Effector CD8-positive, alpha-beta T cell (primary cell): ENCODE data around the gene TGFB1I1.
"Not testable (repeated sequence)": the region's sequence is repeated elsewhere in the genome, so short reads cannot be mapped to it uniquely, and the experiment has no call there.

ENCODE experiments used
- DNase-seq: peaks from one replicate; lab custom pipeline; 2025; lab: John Stamatoyannopoulos, UW

TGFB1I1 gene

GRCh38 chr16:31471241-31471874 is 594 bp upstream of the TGFB1I1 start:
- DNase-seq = no peak

GRCh38 chr16:31472709-31473203 is 804 bp downstream of the TGFB1I1 start:
- DNase-seq = peak; percentile 19

DNA sequence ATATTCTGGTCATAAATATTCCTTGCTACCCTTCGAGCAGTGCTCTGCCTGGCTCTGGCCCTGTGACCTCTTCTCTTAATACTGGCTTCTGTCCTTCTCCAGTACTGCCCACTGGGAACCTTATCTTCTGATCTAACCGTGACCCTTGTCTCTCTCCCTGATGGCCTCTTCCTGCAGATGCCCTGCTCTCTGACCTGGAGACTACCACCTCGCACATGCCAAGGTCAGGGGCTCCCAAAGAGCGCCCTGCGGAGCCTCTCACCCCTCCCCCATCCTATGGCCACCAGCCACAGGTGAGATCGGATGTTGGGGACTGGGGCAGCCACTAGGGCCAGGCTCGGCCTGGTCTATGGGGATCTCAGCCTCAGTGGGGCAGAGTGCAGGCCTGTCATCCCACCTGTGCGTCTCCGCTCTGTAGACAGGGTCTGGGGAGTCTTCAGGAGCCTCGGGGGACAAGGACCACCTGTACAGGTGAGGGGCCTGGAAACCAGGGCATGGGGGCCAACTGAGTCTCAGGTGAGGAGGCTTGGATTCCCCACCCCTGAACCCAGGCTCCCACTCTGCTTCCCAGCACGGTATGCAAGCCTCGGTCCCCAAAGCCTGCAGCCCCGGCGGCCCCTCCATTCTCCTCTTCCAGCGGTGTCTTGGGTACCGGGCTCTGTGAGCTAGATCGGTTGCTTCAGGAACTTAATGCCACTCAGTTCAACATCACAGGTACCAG is 1.5 kb downstream of the TGFB1I1 start:
- DNase-seq = no peak

DNA sequence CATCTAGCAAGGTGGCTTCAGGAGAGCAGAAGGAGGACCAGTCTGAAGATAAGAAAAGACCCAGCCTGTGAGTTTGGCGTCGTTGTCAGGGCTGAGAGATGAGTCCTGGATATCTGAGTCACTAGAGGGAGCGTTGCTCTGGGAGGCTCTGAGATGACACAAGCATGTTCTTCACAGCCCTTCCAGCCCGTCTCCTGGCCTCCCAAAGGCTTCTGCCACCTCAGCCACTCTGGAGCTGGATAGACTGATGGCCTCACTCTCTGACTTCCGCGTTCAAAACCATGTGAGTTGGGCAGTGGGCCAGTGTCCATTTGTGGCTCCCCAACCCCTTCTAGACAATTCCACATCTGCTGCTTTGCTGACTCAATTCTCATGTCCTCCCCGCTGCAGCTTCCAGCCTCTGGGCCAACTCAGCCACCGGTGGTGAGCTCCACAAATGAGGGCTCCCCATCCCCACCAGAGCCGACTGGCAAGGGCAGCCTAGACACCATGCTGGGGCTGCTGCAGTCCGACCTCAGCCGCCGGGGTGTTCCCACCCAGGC is 2.3 kb downstream of the TGFB1I1 start:
- DNase-seq = no peak

GRCh38 chr16:31474773-31475738 is 3.1 kb downstream of the TGFB1I1 start:
- no peak for DNase-seq

- no peak for DNase-seq
These were observed 4.0 kb downstream of the TGFB1I1 start for GRCh38 chr16:31475946-31476302.

DNA sequence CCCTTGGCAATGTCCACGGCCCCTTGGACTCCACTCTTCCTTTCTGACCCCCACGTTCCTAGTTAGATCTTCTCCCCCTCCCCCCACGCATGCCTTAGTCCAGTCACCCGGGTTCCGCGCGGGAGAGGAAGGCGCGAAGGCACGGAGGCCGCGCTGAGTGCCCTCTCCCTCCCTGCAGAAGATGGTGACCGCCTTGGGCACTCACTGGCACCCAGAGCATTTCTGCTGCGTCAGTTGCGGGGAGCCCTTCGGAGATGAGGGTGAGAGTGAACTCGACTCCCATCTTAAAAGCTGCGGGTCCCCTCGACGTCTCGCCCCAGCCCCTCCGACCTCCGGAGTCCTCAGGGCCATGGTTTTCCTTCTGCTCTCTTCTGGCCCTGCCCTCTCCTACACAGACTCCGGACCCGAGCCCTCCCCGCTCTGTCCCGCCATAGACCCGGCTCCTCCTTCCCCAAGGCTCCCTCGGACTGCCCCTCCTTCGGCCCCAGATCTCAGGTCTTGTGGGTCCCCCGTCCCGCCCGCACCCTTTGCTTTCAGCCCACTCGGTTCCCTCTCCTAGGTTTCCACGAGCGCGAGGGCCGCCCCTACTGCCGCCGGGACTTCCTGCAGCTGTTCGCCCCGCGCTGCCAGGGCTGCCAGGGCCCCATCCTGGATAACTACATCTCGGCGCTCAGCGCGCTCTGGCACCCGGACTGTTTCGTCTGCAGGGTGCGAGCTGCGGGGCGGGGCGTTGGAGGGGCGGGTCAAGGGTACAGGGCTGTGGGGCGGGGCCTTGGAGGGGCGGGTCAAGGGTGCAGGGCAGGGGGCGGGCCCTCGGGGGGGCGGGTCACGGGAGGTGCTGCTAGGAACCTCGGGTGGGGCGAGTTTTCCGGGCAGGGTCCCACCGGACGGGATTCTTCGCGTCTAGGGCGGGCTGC is 4.6 kb downstream of the TGFB1I1 start:
- DNase-seq = peak; percentile 83

GRCh38 chr16:31477220-31478216 is 5.6 kb downstream of the TGFB1I1 start:
- peak; percentile 29 for DNase-seq

- no peak for DNase-seq
These were observed 7.0 kb downstream of the TGFB1I1 start for GRCh38 chr16:31478956-31479355.

- no peak for DNase-seq
These were observed 7.8 kb downstream of the TGFB1I1 start for GRCh38 chr16:31479751-31480150.

DNA sequence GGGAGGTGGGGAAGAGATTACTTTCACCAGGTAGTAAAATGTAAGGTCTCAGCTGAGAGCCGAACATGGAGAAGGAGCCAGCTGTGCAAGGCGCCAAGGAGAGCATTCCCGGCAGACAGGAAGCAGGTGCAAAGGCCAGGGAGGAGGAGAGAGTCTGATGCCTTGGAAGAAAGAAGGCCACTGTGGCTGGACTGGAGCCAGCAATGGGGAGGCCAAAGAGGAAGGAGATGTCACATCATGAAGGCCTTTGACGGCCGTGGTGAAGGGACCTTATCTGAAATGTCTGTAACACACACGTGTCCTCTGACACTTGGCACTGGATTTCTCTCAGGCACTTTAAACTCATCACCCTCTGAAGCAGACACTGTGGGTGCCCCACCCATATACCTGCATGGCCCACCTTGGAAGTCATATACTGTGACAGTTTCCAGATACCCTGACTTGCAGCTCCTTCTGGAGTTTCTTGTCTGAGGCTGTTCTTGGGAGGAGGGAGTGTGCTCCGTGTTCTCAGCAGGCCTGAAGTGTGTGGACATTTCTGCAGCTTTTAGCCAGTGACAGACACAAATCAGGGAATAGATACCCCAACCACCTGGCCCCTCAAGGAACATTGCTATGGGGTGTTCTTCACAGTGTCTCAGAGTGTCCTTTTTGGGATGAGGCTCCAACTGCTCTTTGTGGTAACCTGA is 9.0 kb downstream of the TGFB1I1 start:
- DNase-seq = no peak

DNA sequence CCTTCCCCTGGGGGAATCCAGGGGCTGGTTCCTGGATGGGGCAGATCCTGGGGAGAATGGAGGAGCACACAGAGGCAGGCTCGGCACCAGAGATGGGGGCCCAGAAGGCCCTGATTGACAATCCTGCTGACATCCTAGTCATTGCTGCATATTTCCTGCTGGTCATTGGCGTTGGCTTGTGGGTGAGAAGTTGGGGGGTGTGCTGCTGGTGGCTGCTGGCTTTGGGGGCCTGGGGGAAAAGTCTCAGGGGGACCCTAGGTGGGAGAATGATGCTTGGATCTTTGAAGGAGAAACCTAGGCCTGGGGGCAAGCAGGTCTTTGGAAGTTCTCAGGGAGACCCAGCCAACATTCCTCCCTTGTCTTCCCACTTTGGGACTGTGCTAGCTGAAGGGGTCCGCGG is 11.1 kb downstream of the TGFB1I1 start, which contains the start of gene SLC5A2:
Gene SLC5A2, plus strand, starts transcription at position 43 of the 400 bp plus-strand sequence. Its CDS starts 14 bp downstream, at position 57.
- no peak for DNase-seq

GRCh38 chr16:31484048-31484447 is 12.1 kb downstream of the TGFB1I1 start:
- not testable (repeated sequence) for DNase-seq

DNA sequence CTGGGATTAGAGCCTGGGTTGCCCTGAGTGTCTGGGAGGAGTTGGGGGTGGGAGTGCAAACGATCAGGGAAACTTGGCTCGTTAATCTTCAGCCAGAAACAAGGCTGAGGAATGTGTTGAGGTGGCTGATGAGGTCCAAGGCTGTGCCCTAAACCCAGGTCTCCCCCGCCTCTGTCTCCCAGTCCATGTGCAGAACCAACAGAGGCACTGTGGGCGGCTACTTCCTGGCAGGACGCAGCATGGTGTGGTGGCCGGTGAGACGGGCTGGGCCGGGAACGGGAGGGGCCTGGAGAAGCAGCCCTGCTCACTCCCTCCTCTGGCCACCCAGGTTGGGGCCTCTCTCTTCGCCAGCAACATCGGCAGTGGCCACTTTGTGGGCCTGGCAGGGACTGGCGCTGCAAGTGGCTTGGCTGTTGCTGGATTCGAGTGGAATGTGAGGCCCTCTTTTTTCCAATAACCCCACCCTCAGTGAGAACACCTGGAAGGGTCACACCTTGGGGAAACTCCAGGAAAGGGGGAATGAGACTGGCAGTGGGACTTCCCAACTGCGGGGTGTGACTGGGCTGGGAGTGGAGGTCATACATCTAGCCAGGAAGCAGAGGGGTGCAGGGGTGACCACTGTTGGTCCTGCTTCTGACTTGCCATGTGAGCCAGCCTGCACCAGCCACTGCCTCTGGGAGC is 12.7 kb downstream of the TGFB1I1 start:
- no peak for DNase-seq

GRCh38 chr16:31485571-31485970 is 13.6 kb downstream of the TGFB1I1 start:
- no peak for DNase-seq

GRCh38 chr16:31486045-31486444 is 14.1 kb downstream of the TGFB1I1 start:
- no peak for DNase-seq

GRCh38 chr16:31487071-31487719 is 15.2 kb downstream of the TGFB1I1 start:
- DNase-seq = no peak
